Mesodermal cell (in vitro differentiated cells): Measurements from ENCODE around the gene ZBTB12. TPM values are rescaled to one million over a fixed set of nuclear protein-coding genes. Genes with fewer than 3 reads are reported as not detected.

Experiments used
- H3K27ac ChIP-seq: 2 replicates; pipeline ENCODE4 v1.7.0; 2013; ENCODE audit warnings: mild to moderate bottlenecking, low read depth, low read length, moderate library complexity; ENCODE audit not compliant: severe bottlenecking
- H3K36me3 ChIP-seq: 2 replicates; pipeline ENCODE4 v1.7.1; 2013; ENCODE audit warnings: mild to moderate bottlenecking, low read length, moderate library complexity; ENCODE audit not compliant: control insufficient read depth, insufficient read depth
- H3K4me1 ChIP-seq: one replicate; pipeline ENCODE4 v1.7.1; 2013; ENCODE audit warnings: mild to moderate bottlenecking, low read length; ENCODE audit not compliant: insufficient read depth, control insufficient read depth, poor library complexity, severe bottlenecking
- H3K4me3 ChIP-seq: 2 replicates; pipeline ENCODE4 v1.7.0; 2013; ENCODE audit warnings: low read length, control low read depth, mild to moderate bottlenecking; ENCODE audit not compliant: insufficient read depth, poor library complexity, severe bottlenecking; ENCODE audit errors: extremely low read depth
- H3K9me3 ChIP-seq: 2 replicates; pipeline ENCODE4 v1.7.1; 2013; ENCODE audit warnings: mild to moderate bottlenecking, low read length, moderate library complexity; ENCODE audit not compliant: control insufficient read depth
- WGBS, 2 experiments: methylation state at CpG; one replicate each; pipeline ENCODE4 v1.1.5; 2013; ENCODE audit warnings: missing lambda C conversion rate in 2 of 2; ENCODE audit not compliant: insufficient coverage in 2 of 2; 5-methylcytosine and 5-hydroxymethylcytosine counted together
- polyA plus RNA-seq, 2 experiments: library from polyadenylated mRNA; stranded (reverse); fragments of 50-300 nt; gene quantifications; one replicate each; pipeline ENCODE4 v1.2.3, GENCODE V29; 2013

ZBTB12 gene, protein sequence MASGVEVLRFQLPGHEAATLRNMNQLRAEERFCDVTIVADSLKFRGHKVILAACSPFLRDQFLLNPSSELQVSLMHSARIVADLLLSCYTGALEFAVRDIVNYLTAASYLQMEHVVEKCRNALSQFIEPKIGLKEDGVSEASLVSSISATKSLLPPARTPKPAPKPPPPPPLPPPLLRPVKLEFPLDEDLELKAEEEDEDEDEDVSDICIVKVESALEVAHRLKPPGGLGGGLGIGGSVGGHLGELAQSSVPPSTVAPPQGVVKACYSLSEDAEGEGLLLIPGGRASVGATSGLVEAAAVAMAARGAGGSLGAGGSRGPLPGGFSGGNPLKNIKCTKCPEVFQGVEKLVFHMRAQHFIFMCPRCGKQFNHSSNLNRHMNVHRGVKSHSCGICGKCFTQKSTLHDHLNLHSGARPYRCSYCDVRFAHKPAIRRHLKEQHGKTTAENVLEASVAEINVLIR
- polyA plus RNA-seq (2013, experiment 1 of 2): 16.3 TPM
- 14.6 TPM for polyA plus RNA-seq (2013, experiment 2 of 2)

- H3K36me3 ChIP-seq: peaks cover 3% of the 10 kb centered on the region
- no peaks in the 10 kb centered on the region for H3K9me3 ChIP-seq
- peak within 1 kb of the TSS; percentile 59 for H3K4me3 ChIP-seq
- peak within 1 kb of the TSS; percentile 49 for H3K27ac ChIP-seq
- H3K4me1 ChIP-seq: peaks cover 14% of the 10 kb centered on the region
- 1 to 2% methylated on average over 31 to 45 of the region's 77 CpGs for WGBS, 2 experiments
Measured at GRCh38 chr6:31901953-31902643, at the start of gene ZBTB12. TSS of gene ZBTB12 (minus strand) at chr6:31902086. CDS start at chr6:31901305, 781 bp downstream.

- no peak overlapping the region for H3K27ac ChIP-seq
- H3K4me1 ChIP-seq: no peaks in the 10 kb centered on the region
- H3K36me3 ChIP-seq: peaks cover 51% of the 10 kb centered on the region
- 92 to 97% methylated on average over 6 of the region's 7 CpGs for WGBS, 2 experiments
- no peak overlapping the region for H3K4me3 ChIP-seq
- H3K9me3 ChIP-seq: no peaks in the 10 kb centered on the region
Measured at GRCh38 chr6:31949926-31950548, 48.2 kb upstream of the ZBTB12 start.

DNA sequence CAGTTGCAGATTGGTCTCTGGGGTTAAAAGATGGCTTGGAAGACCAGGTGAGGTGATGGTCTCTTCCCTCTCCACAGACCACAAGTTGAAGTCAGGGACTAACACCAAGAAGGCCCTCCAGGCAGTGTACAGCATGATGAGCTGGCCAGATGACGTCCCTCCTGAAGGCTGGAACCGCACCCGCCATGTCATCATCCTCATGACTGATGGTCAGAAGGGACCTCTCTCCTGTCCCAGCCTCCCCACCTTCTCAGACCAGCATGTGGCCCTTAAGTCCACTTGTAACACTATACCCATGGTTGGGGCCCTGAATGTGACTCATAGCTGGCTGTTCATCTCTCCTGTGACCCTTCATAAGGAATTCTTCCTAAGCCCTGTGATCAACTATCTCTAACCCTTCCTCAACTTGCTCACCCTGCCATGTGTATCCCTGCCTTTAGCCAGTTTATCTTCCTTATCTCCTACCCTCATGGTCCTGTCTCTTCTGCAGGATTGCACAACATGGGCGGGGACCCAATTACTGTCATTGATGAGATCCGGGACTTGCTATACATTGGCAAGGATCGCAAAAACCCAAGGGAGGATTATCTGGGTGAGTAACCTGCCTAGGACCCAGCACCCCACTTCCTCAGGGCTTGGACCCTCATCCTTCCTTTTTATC lies 47.0 kb upstream of the ZBTB12 start:
- WGBS, 2 experiments: 93 to 100% methylated on average over 5 to 6 of the region's 6 CpGs
- H3K4me3 ChIP-seq: no peak overlapping the region

DNA sequence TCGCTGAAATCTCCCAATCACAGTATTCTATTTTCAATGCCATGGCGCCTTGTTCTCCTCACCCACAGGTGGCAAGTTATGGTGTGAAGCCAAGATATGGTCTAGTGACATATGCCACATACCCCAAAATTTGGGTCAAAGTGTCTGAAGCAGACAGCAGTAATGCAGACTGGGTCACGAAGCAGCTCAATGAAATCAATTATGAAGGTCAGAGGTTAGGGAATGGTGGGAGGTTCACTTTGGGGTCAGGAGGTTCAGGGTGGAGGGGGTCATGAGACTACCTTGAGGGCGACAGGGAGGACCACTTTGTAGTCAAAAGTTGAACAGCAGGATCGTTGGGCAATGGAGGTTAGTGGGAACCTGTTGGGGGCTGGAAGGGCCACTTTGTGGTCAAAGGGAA lies 46.4 kb upstream of the ZBTB12 start:
- Histone ChIP-seq H3K27ac (no peak overlapping the region), H3K4me1 (no peaks in the 10 kb centered on the region), H3K36me3 (peaks cover 34% of the 10 kb centered on the region), H3K9me3 (no peaks in the 10 kb centered on the region), H3K4me3 (no peak overlapping the region)
- WGBS, 2 experiments: 88 to 92% methylated on average over 3 of the region's 5 CpGs

More for the DNA sequence above, 47.0 kb upstream of the ZBTB12 start:
- Histone ChIP-seq H3K27ac (no peak overlapping the region), H3K4me1 (no peaks in the 10 kb centered on the region), H3K36me3 (peaks cover 39% of the 10 kb centered on the region), H3K9me3 (no peaks in the 10 kb centered on the region)

DNA sequence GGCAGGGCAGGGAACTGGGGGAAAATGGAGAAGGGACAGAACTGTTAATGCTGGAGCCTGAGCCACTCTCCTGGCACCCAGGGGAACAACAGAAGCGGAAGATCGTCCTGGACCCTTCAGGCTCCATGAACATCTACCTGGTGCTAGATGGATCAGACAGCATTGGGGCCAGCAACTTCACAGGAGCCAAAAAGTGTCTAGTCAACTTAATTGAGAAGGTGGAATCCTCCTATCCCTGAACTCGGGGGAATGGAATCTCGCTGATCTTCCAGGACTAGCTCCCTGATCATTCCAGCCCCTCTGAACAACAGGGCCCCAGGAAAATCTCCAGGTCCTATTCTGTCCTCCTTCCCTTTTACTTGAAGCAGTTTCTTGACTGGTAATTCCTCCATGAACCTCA lies 46.0 kb upstream of the ZBTB12 start:
- no peak overlapping the region for H3K27ac ChIP-seq
- H3K36me3 ChIP-seq: peaks cover 29% of the 10 kb centered on the region
- no peaks in the 10 kb centered on the region for H3K9me3 ChIP-seq
- 83 to 89% methylated on average over 4 of the region's 4 CpGs for WGBS, 2 experiments
- H3K4me3 ChIP-seq: no peak overlapping the region
- no peaks in the 10 kb centered on the region for H3K4me1 ChIP-seq

DNA sequence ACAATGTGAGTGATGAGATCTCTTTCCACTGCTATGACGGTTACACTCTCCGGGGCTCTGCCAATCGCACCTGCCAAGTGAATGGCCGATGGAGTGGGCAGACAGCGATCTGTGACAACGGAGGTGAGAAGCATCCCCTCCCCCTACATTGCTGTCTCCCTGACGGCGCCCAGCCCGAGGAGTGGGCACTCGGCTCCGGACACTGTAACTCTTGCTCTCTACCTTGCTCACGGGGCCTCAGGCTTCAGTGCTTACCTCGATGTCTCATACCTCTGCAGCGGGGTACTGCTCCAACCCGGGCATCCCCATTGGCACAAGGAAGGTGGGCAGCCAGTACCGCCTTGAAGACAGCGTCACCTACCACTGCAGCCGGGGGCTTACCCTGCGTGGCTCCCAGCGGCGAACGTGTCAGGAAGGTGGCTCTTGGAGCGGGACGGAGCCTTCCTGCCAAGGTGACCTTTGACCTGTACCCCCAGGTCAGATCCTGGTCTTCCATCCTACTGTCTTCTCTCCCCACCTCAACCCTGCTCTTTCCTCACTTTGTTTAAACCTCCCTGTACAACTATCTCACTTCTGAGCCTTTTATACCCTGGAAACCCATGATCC lies 45.3 kb upstream of the ZBTB12 start:
- H3K27ac ChIP-seq: no peak overlapping the region
- H3K36me3 ChIP-seq: peaks cover 23% of the 10 kb centered on the region
- H3K4me3 ChIP-seq: no peak overlapping the region
- no peaks in the 10 kb centered on the region for H3K4me1 ChIP-seq
- 90 to 91% methylated on average over 24 of the region's 24 CpGs for WGBS, 2 experiments
- H3K9me3 ChIP-seq: no peaks in the 10 kb centered on the region

GRCh38 chr6:31946370-31946885 lies 44.5 kb upstream of the ZBTB12 start:
- Histone ChIP-seq H3K36me3 (peaks cover 16% of the 10 kb centered on the region), H3K4me1 (no peaks in the 10 kb centered on the region), H3K27ac (no peak overlapping the region), H3K9me3 (no peaks in the 10 kb centered on the region), H3K4me3 (no peak overlapping the region)
- WGBS, 2 experiments: 86 to 87% methylated on average over 9 to 11 of the region's 11 CpGs

GRCh38 chr6:31945507-31946369 lies 43.9 kb upstream of the ZBTB12 start, which contains the start of gene CFB:
TSS of gene CFB (plus strand) at chr6:31946095. CDS start at chr6:31946222, 127 bp downstream.
- Histone ChIP-seq H3K4me1 (no peaks in the 10 kb centered on the region), H3K9me3 (no peaks in the 10 kb centered on the region), H3K4me3 (no peak within 1 kb of the TSS), H3K27ac (no peak within 1 kb of the TSS), H3K36me3 (peaks cover 9% of the 10 kb centered on the region)
- WGBS, 2 experiments: 68 to 76% methylated on average over 6 to 10 of the region's 11 CpGs

DNA sequence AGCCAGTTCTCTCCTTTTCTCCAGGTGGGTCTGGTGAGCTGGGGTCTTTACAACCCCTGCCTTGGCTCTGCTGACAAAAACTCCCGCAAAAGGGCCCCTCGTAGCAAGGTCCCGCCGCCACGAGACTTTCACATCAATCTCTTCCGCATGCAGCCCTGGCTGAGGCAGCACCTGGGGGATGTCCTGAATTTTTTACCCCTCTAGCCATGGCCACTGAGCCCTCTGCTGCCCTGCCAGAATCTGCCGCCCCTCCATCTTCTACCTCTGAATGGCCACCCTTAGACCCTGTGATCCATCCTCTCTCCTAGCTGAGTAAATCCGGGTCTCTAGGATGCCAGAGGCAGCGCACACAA lies 43.2 kb upstream of the ZBTB12 start:
- H3K4me3 ChIP-seq: no peak overlapping the region
- H3K27ac ChIP-seq: no peak overlapping the region
- no peaks in the 10 kb centered on the region for H3K4me1 ChIP-seq
- peaks cover 4% of the 10 kb centered on the region for H3K36me3 ChIP-seq
- no peaks in the 10 kb centered on the region for H3K9me3 ChIP-seq
- 93% methylated on average over 8 to 9 of the region's 9 CpGs for WGBS, 2 experiments
